HepG2 (cell line): Measurements from ENCODE around the gene CHKA. TPM values are rescaled to one million over a fixed set of nuclear protein-coding genes. Genes with fewer than 3 reads are reported as not detected.

Experiments
- ASH2L ChIP-seq: fragments of 300-600, 200-600 bp; sonication (generic); IDR thresholded peaks from 2 replicates; pipeline ENCODE4 v1.7.0; 2017; ENCODE audit warnings: low read depth, mild to moderate bottlenecking, moderate library complexity, mixed read lengths, low read length; ENCODE audit not compliant: insufficient read length
- ETV5 ChIP-seq: IDR thresholded peaks from 2 replicates; pipeline ENCODE4 v1.6.1; 2018; ENCODE audit warnings: missing biosample characterization, missing genetic modification reagents, inconsistent platforms, borderline replicate concordance
- SOX5 ChIP-seq: IDR thresholded peaks from 2 replicates; pipeline ENCODE4 v1.6.1; 2016; ENCODE audit warnings: borderline replicate concordance
- YY1 ChIP-seq: IDR thresholded peaks from 2 replicates; pipeline ENCODE4 v1.6.1; 2011; ENCODE audit warnings: low read length, low read depth, moderate library complexity, mild to moderate bottlenecking; ENCODE audit not compliant: insufficient read depth, insufficient replicate concordance
- ZNF496 ChIP-seq: sonication (generic); formaldehyde crosslinking; IDR thresholded peaks from 2 replicates; pipeline ENCODE4 v1.8.1; 2023; ENCODE audit warnings: mild to moderate bottlenecking, moderate library complexity, missing genetic modification reagents; ENCODE audit not compliant: insufficient replicate concordance
- polyA plus RNA-seq, 8 experiments: library from polyadenylated mRNA; depleted of rRNA in 3 of 8; stranded (reverse) in 7 of 8; unstranded in 1 of 8; fragments of >200 nt; fragmentation: Illumina TruSeq in 4 of 8; extraction: Trizol in 4 of 8; gene quantifications; 2 replicates each; pipeline versions ENCODE4 v1.2.1 to v1.2.3, GENCODE V29; 2011 to 2016; ENCODE audit warnings: low read depth in 4 of 8, missing spikeins in 1 of 8, mixed read lengths in 1 of 8; ENCODE audit not compliant: insufficient read depth in 1 of 8
- total RNA-seq, 5 experiments: library from RNA; depleted of rRNA; stranded (reverse); fragments of >200 nt; fragmentation: Illumina TruSeq; extraction: Trizol; gene quantifications; 2 replicates each; pipeline ENCODE4 v1.2.3, GENCODE V29; 2016; ENCODE audit warnings: low read depth in 1 of 5
- TF ChIP-seq, protein P1 (sequence below): sonication (generic); formaldehyde crosslinking; IDR thresholded peaks from 2 replicates; pipeline ENCODE4 v1.4.0; 2020; ENCODE audit warnings: missing genetic modification reagents
- TF ChIP-seq, protein P2 (sequence below): sonication (generic); formaldehyde crosslinking; IDR thresholded peaks from 2 replicates; pipeline ENCODE4 v1.8.0; 2022; ENCODE audit warnings: missing genetic modification reagents, mild to moderate bottlenecking, borderline replicate concordance
- TF ChIP-seq, protein P3 (sequence below): sonication (generic); formaldehyde crosslinking; IDR thresholded peaks from 2 replicates; pipeline ENCODE4 v1.9.0; 2021; ENCODE audit warnings: missing genetic modification reagents, borderline replicate concordance
- TF ChIP-seq, protein P4 (sequence below): sonication (generic); formaldehyde crosslinking; IDR thresholded peaks from 2 replicates; pipeline ENCODE4 v1.5.0; 2020; ENCODE audit warnings: mild to moderate bottlenecking, missing genetic modification reagents, borderline replicate concordance
- TF ChIP-seq, protein P5 (sequence below): sonication (generic); formaldehyde crosslinking; IDR thresholded peaks from 2 replicates; pipeline ENCODE4 v1.4.0; 2020; ENCODE audit warnings: missing genetic modification reagents
- TF ChIP-seq, protein P6 (sequence below): sonication (generic); formaldehyde crosslinking; IDR thresholded peaks from 2 replicates; pipeline ENCODE4 v1.5.0; 2020; ENCODE audit warnings: missing genetic modification reagents, mild to moderate bottlenecking, borderline replicate concordance
- TF ChIP-seq, protein P7 (sequence below): sonication (generic); formaldehyde crosslinking; IDR thresholded peaks from 2 replicates; pipeline ENCODE4 v1.8.1; 2023; ENCODE audit warnings: mild to moderate bottlenecking, moderate library complexity, missing genetic modification reagents

CHKA gene
- total and polyA plus RNA-seq, 2 of the 13 experiments (the other 11 are each of a cell fraction or from before 2014, with no cell fraction given), result 71.6 to 92.7 TPM

DNA sequence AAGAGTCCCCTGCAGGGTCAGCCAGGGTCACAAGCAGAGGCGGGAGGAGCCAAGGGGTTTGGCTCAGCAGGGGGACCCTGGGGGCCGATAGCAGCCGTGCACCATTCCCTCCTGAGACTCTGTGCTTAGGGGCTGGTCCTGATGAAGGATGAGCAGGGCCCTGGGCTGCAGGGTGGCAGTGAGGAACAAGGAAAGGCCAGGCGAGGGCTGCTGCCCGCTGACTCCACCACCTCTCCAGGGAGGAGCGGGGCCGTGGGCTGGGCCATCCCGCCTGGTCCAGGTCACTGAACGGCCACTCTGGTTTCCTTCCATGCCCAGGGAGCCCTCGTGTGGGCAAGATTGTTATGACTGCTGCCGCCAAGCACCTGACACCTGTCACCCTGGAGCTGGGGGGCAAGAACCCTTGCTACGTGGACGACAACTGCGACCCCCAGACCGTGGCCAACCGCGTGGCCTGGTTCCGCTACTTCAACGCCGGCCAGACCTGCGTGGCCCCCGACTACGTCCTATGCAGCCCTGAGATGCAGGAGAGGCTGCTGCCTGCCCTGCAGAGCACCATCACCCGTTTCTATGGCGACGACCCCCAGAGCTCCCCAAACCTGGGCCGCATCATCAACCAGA, 99.9 kb downstream of the CHKA start (continued):
- TF ChIP-seq, protein P1, sequence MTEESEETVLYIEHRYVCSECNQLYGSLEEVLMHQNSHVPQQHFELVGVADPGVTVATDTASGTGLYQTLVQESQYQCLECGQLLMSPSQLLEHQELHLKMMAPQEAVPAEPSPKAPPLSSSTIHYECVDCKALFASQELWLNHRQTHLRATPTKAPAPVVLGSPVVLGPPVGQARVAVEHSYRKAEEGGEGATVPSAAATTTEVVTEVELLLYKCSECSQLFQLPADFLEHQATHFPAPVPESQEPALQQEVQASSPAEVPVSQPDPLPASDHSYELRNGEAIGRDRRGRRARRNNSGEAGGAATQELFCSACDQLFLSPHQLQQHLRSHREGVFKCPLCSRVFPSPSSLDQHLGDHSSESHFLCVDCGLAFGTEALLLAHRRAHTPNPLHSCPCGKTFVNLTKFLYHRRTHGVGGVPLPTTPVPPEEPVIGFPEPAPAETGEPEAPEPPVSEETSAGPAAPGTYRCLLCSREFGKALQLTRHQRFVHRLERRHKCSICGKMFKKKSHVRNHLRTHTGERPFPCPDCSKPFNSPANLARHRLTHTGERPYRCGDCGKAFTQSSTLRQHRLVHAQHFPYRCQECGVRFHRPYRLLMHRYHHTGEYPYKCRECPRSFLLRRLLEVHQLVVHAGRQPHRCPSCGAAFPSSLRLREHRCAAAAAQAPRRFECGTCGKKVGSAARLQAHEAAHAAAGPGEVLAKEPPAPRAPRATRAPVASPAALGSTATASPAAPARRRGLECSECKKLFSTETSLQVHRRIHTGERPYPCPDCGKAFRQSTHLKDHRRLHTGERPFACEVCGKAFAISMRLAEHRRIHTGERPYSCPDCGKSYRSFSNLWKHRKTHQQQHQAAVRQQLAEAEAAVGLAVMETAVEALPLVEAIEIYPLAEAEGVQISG (CRISPR knock-in tag), result no peak
- no peak for TF ChIP-seq ZNF496 (CRISPR knock-in tag)
- TF ChIP-seq, protein P2, sequence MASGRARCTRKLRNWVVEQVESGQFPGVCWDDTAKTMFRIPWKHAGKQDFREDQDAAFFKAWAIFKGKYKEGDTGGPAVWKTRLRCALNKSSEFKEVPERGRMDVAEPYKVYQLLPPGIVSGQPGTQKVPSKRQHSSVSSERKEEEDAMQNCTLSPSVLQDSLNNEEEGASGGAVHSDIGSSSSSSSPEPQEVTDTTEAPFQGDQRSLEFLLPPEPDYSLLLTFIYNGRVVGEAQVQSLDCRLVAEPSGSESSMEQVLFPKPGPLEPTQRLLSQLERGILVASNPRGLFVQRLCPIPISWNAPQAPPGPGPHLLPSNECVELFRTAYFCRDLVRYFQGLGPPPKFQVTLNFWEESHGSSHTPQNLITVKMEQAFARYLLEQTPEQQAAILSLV (CRISPR knock-in tag), result no peak
- TF ChIP-seq, protein P3, sequence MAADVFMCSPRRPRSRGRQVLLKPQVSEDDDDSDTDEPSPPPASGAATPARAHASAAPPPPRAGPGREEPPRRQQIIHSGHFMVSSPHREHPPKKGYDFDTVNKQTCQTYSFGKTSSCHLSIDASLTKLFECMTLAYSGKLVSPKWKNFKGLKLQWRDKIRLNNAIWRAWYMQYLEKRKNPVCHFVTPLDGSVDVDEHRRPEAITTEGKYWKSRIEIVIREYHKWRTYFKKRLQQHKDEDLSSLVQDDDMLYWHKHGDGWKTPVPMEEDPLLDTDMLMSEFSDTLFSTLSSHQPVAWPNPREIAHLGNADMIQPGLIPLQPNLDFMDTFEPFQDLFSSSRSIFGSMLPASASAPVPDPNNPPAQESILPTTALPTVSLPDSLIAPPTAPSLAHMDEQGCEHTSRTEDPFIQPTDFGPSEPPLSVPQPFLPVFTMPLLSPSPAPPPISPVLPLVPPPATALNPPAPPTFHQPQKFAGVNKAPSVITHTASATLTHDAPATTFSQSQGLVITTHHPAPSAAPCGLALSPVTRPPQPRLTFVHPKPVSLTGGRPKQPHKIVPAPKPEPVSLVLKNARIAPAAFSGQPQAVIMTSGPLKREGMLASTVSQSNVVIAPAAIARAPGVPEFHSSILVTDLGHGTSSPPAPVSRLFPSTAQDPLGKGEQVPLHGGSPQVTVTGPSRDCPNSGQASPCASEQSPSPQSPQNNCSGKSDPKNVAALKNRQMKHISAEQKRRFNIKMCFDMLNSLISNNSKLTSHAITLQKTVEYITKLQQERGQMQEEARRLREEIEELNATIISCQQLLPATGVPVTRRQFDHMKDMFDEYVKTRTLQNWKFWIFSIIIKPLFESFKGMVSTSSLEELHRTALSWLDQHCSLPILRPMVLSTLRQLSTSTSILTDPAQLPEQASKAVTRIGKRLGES, result no peak
- no peak for TF ChIP-seq ASH2L
- TF ChIP-seq ETV5 (CRISPR knock-in tag), result no peak
- TF ChIP-seq YY1, result no peak
- TF ChIP-seq, protein P4, sequence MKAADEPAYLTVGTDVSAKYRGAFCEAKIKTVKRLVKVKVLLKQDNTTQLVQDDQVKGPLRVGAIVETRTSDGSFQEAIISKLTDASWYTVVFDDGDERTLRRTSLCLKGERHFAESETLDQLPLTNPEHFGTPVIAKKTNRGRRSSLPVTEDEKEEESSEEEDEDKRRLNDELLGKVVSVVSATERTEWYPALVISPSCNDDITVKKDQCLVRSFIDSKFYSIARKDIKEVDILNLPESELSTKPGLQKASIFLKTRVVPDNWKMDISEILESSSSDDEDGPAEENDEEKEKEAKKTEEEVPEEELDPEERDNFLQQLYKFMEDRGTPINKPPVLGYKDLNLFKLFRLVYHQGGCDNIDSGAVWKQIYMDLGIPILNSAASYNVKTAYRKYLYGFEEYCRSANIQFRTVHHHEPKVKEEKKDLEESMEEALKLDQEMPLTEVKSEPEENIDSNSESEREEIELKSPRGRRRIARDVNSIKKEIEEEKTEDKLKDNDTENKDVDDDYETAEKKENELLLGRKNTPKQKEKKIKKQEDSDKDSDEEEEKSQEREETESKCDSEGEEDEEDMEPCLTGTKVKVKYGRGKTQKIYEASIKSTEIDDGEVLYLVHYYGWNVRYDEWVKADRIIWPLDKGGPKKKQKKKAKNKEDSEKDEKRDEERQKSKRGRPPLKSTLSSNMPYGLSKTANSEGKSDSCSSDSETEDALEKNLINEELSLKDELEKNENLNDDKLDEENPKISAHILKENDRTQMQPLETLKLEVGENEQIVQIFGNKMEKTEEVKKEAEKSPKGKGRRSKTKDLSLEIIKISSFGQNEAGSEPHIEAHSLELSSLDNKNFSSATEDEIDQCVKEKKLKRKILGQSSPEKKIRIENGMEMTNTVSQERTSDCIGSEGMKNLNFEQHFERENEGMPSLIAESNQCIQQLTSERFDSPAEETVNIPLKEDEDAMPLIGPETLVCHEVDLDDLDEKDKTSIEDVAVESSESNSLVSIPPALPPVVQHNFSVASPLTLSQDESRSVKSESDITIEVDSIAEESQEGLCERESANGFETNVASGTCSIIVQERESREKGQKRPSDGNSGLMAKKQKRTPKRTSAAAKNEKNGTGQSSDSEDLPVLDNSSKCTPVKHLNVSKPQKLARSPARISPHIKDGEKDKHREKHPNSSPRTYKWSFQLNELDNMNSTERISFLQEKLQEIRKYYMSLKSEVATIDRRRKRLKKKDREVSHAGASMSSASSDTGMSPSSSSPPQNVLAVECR (CRISPR knock-in tag), result 0 out of 2 replicates have a peak, but pooled peaks have one; percentile 30
- TF ChIP-seq, protein P5, sequence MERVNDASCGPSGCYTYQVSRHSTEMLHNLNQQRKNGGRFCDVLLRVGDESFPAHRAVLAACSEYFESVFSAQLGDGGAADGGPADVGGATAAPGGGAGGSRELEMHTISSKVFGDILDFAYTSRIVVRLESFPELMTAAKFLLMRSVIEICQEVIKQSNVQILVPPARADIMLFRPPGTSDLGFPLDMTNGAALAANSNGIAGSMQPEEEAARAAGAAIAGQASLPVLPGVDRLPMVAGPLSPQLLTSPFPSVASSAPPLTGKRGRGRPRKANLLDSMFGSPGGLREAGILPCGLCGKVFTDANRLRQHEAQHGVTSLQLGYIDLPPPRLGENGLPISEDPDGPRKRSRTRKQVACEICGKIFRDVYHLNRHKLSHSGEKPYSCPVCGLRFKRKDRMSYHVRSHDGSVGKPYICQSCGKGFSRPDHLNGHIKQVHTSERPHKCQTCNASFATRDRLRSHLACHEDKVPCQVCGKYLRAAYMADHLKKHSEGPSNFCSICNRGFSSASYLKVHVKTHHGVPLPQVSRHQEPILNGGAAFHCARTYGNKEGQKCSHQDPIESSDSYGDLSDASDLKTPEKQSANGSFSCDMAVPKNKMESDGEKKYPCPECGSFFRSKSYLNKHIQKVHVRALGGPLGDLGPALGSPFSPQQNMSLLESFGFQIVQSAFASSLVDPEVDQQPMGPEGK, result peak; percentile 62
- TF ChIP-seq SOX5 (CRISPR knock-in tag), result no peak
- TF ChIP-seq, protein P6, sequence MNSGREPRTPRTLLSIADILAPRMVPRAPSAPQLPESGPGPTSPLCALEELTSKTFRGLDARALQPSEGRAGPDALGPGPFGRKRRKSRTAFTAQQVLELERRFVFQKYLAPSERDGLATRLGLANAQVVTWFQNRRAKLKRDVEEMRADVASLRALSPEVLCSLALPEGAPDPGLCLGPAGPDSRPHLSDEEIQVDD (CRISPR knock-in tag), result no peak
- TF ChIP-seq, protein P7, sequence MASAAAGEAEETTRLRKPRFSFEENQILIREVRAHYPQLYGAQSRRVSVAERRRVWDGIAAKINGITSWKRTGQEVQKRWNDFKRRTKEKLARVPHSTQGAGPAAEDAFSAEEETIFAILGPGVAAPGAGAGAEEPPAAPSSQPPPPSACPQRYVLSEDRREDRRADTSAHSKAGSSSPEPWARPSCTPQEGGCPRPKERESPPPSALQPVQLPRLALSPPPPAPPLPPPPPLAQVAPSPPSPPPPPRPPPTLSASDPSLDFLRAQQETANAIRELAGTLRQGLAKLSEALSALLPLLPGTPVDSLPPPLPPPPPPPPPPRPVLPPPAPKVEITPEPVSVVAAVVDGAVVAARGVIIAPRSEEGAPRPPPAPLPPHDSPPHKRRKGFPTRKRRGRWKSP (CRISPR knock-in tag), result no peak
